ENCODE measurements around the gene FBXL16. TPM values are rescaled to one million over a fixed set of nuclear protein-coding genes. Genes with fewer than 3 reads are reported as not detected.

The FBXL16 gene
- total and polyA plus RNA-seq, 9 of the 15 experiments (the other 6 are each of a cell fraction or from before 2014, with no cell fraction given) = 0.21 to 8.2 (median 1.7) TPM

GRCh38 chr16:674214-674881 lies 31.3 kb downstream of the FBXL16 start:
- peak overlapping the region; percentile 32 to 93; a peak in 3 of 4 replicates for H3K9ac ChIP-seq (ENCODE audit: insufficient read depth in 1 of 2, low read depth in 2 of 2, low read length in 2 of 2)
- TF ChIP-seq ZNF75A (CRISPR knock-in tag; IDR thresholded peaks at IDR 0.05) (no peak), ZNF174 (CRISPR knock-in tag; IDR thresholded peaks at IDR 0.05) (no peak), HNRNPL (IDR thresholded peaks at IDR 0.05; ENCODE audit: low read depth, low read length) (peak; percentile 32; the same call in 1 of the 2 replicates), ZNF77 (CRISPR knock-in tag; IDR thresholded peaks at IDR 0.05) (0 out of 2 replicates have a peak, but pooled peaks have one; percentile 40), ZNF518B (CRISPR knock-in tag; IDR thresholded peaks at IDR 0.05) (no peak), C11orf30 (IDR thresholded peaks at IDR 0.05; ENCODE audit: low read depth) (no peak), SAP30 (IDR thresholded peaks at IDR 0.05; ENCODE audit: borderline replicate concordance, insufficient read depth, low read depth, low read length, poor library complexity, severe bottlenecking) (no peak), CLOCK (CRISPR knock-in tag; IDR thresholded peaks at IDR 0.05; ENCODE audit: borderline replicate concordance) (no peak), KHSRP (IDR thresholded peaks at IDR 0.05) (no peak), SNIP1 (IDR thresholded peaks at IDR 0.05; ENCODE audit: low read depth) (no peak), ZNF12 (CRISPR knock-in tag; IDR thresholded peaks at IDR 0.05) (0 out of 2 replicates have a peak, but pooled peaks have one; percentile 4)

More at GRCh38 chr16:674214-674881, 31.3 kb downstream of the FBXL16 start:
- Histone ChIP-seq H3K36me3 (ENCODE audit: control insufficient read depth, insufficient read depth, low read length) (peaks cover 59% of the 10 kb centered on the region), H4K20me1 (replicated peaks; ENCODE audit: control insufficient read depth, insufficient read depth, low read length) (0 out of 2 replicates have a peak, but pooled peaks cover 4% of the 10 kb centered on the region), H3K4me3 (no peak overlapping the region; the same call in 1 of the 2 replicates), H3K79me2 (ENCODE audit: control insufficient read depth, insufficient read depth, low read length) (peaks cover 14% of the 10 kb centered on the region), H3K4me2 (ENCODE audit: insufficient read depth, low read length) (peak overlapping the region; percentile 79), H3K27me3 (ENCODE audit: control insufficient read depth in 2 of 2, insufficient read depth in 2 of 2, low read length in 2 of 2) (no peaks in the 10 kb centered on the region), H2AFZ (ENCODE audit: low read depth, low read length) (no peak overlapping the region), H3K9me1 (ENCODE audit: control insufficient read depth, insufficient read depth, low read length) (no peaks in the 10 kb centered on the region), H3K27ac (ENCODE audit: extremely low read depth, low read depth, low read length) (peak overlapping the region; percentile 72; the same call in 2 of the 3 replicates), H3K4me1 (replicated peaks in 1 of 2; ENCODE audit: control insufficient read depth in 2 of 2, insufficient read depth in 2 of 2, low read length in 2 of 2) (peaks cover 23 to 98% of the 10 kb centered on the region in 2 experiments), H3K9me3 (replicated peaks; ENCODE audit: control insufficient read depth, insufficient read depth, low read depth, low read length) (no peaks in the 10 kb centered on the region)
- intact Hi-C loops (cut with micrococcal nuclease) = no loop called here
- POLR2A ChIA-PET = interaction anchor here (0.5 to 1.7 kb wide), 4 partner anchors 8 to 304 kb away, joined by 3 to 6 read pairs (median 4); partner anchors contain the start of genes JMJD8 and MRPL28
- DNase-seq (ENCODE audit: extremely low read depth in 1 of 4, low spot score in 3 of 4) (peak in 2 of 4 experiments; percentile 17 to 47), ATAC-seq (peak; percentile 7; the same call in 2 of the 3 replicates), FAIRE-seq (peak; percentile 52)
- no TSS peak for BruUV-seq (replicated peaks)
- CTCF ChIA-PET (ENCODE audit: low intra/inter-chr PET ratio) = no interaction called here
- WGBS (ENCODE audit: insufficient coverage, low coverage, missing lambda C conversion rate) = 63% methylated on average over 16 of the region's 22 CpGs
- in situ Hi-C loops (cut with MboI) = loop anchor here (10.0 kb wide), 1 partner anchor 280 kb away; the partner anchor contains the start of gene NME4

Data from K562 (cell line).